IMR-90 (cell line): ENCODE measurements around the gene CAPS2. TPM values are rescaled to one million over a fixed set of nuclear protein-coding genes. Genes with fewer than 3 reads are reported as not detected.

Experiments used
- ATAC-seq: fragments of 200-7000 bp; cut with Tn5 transposase; 2 replicates; pipeline ENCODE4 v1.9.1; 2020; ENCODE audit warnings: low read depth, mild to moderate bottlenecking, moderate library complexity
- BruUV-seq: library from RNA; stranded (reverse); fragments of 400-500 nt; replicated peaks from 2 replicates; lab custom pipeline; 2021; lab: Mats Ljungman, UMichigan
- CTCF ChIA-PET: fragments of 300-600 bp; formaldehyde crosslinking; extraction: SDS; loops from one replicate; lab custom pipeline; 2021; ENCODE audit warnings: antibody characterized with exemption; lab: Yijun Ruan, JAX
- POLR2A ChIA-PET: fragments of 300-600 bp; sonication (Branson Sonifier 250); formaldehyde crosslinking; loops from one replicate; lab custom pipeline; 2022; ENCODE audit warnings: antibody characterized with exemption; ENCODE audit not compliant: unreplicated experiment; lab: Charles Lee
- DNase-seq: peaks from one replicate; pipeline ENCODE4 v3.0.0; 2013
- H2AFZ ChIP-seq: replicated peaks from 2 replicates; pipeline ENCODE3; 2013; ENCODE audit warnings: low read length, mild to moderate bottlenecking; ENCODE audit not compliant: poor library complexity
- H2AK5ac ChIP-seq: 2 replicates; pipeline ENCODE4 v1.6.1; 2013; ENCODE audit warnings: low read depth, low read length, inconsistent platforms
- H2AK9ac ChIP-seq: replicated peaks from 2 replicates; pipeline ENCODE3; 2013; ENCODE audit warnings: mild to moderate bottlenecking, low read depth, low read length, moderate library complexity; ENCODE audit not compliant: poor library complexity
- H2BK120ac ChIP-seq: 2 replicates; pipeline ENCODE4 v1.6.1; 2013; ENCODE audit warnings: low read depth, low read length, inconsistent platforms
- H2BK15ac ChIP-seq: 3 replicates; pipeline ENCODE4 v1.6.1; 2013; ENCODE audit warnings: low read depth, low read length, inconsistent platforms
- H2BK20ac ChIP-seq: 2 replicates; pipeline ENCODE4 v1.6.1; 2013; ENCODE audit warnings: low read depth, mild to moderate bottlenecking, inconsistent platforms, low read length, moderate library complexity
- H2BK5ac ChIP-seq: 2 replicates; pipeline ENCODE4 v1.6.1; 2013; ENCODE audit warnings: mild to moderate bottlenecking, low read depth, low read length, inconsistent platforms; ENCODE audit not compliant: poor library complexity, severe bottlenecking
- H3K14ac ChIP-seq: replicated peaks from 2 replicates; pipeline ENCODE4 v1.6.1; 2013; ENCODE audit warnings: low read depth, low read length, inconsistent platforms
- H3K18ac ChIP-seq: 2 replicates; pipeline ENCODE4 v1.6.1; 2013; ENCODE audit warnings: low read depth, low read length, control low read depth
- H3K23ac ChIP-seq: 2 replicates; pipeline ENCODE4 v1.6.1; 2013; ENCODE audit warnings: low read depth, low read length, inconsistent platforms
- H3K27ac ChIP-seq: 2 replicates; pipeline ENCODE4 v1.5.1; 2013; ENCODE audit warnings: mild to moderate bottlenecking, control low read depth, low read length; ENCODE audit not compliant: insufficient read depth
- H3K27me3 ChIP-seq: 2 replicates; pipeline ENCODE4 v1.6.1; 2013; ENCODE audit warnings: low read length; ENCODE audit not compliant: control insufficient read depth, insufficient read depth
- H3K36me3 ChIP-seq: 2 replicates; pipeline ENCODE4 v1.6.1; 2013; ENCODE audit warnings: low read length, mixed read lengths; ENCODE audit not compliant: control insufficient read depth, insufficient read depth
- H3K4ac ChIP-seq: 2 replicates; pipeline ENCODE4 v1.6.1; 2013; ENCODE audit warnings: low read depth, low read length, inconsistent platforms
- H3K4me1 ChIP-seq: 2 replicates; pipeline ENCODE4 v1.6.1; 2013; ENCODE audit warnings: low read length, mixed read lengths; ENCODE audit not compliant: control insufficient read depth, insufficient read depth
- H3K4me2 ChIP-seq: 2 replicates; pipeline ENCODE4 v1.6.1; 2013; ENCODE audit warnings: low read depth, mild to moderate bottlenecking, control low read depth, low read length, moderate library complexity
- H3K4me3 ChIP-seq: 2 replicates; pipeline ENCODE4 v1.5.1; 2013; ENCODE audit warnings: low read depth, mild to moderate bottlenecking, control low read depth, low read length, moderate library complexity; ENCODE audit not compliant: insufficient read depth
- H3K56ac ChIP-seq: 2 replicates; pipeline ENCODE4 v1.6.1; 2013; ENCODE audit warnings: low read length, inconsistent platforms; ENCODE audit not compliant: insufficient read depth; ENCODE audit errors: extremely low read depth
- H3K79me1 ChIP-seq, 2 experiments: 2 replicates each; pipeline ENCODE4 v1.6.1; 2013; ENCODE audit warnings: low read length in 2 of 2, inconsistent platforms in 1 of 2, low read depth in 1 of 2
- H3K9ac ChIP-seq: 2 replicates; pipeline ENCODE4 v1.6.1; 2013; ENCODE audit warnings: low read depth, low read length, control low read depth
- H3K9me1 ChIP-seq: 2 replicates; pipeline ENCODE4 v1.6.1; 2013; ENCODE audit warnings: low read length, inconsistent platforms; ENCODE audit not compliant: insufficient read depth
- H3K9me3 ChIP-seq: 2 replicates; pipeline ENCODE4 v1.6.1; 2013; ENCODE audit warnings: low read length; ENCODE audit not compliant: control insufficient read depth, insufficient read depth
- H4K20me1 ChIP-seq: 2 replicates; pipeline ENCODE4 v1.6.1; 2013; ENCODE audit warnings: low read length, inconsistent platforms; ENCODE audit not compliant: insufficient read depth
- H4K5ac ChIP-seq: 2 replicates; pipeline ENCODE4 v1.6.1; 2013; ENCODE audit warnings: mild to moderate bottlenecking, low read depth, low read length, control low read depth
- H4K8ac ChIP-seq, 2 experiments: 2 replicates each; pipeline ENCODE4 v1.6.1; 2013; ENCODE audit warnings: low read depth in 2 of 2, low read length in 2 of 2, control low read depth in 1 of 2, inconsistent platforms in 1 of 2
- H4K91ac ChIP-seq: 2 replicates; pipeline ENCODE4 v1.6.1; 2013; ENCODE audit warnings: low read depth, low read length, inconsistent platforms; ENCODE audit not compliant: insufficient read depth
- CHD1 ChIP-seq: IDR thresholded peaks from 2 replicates; pipeline ENCODE4 v1.6.1; 2012; ENCODE audit warnings: low read depth, low read length, improper control_type of control experiment
- MAZ ChIP-seq: IDR thresholded peaks from 2 replicates; pipeline ENCODE4 v1.6.1; 2012; ENCODE audit warnings: low read depth, mild to moderate bottlenecking, low read length, improper control_type of control experiment, moderate library complexity, borderline replicate concordance
- NFE2L2 ChIP-seq: fragments of 150-350 bp; IDR thresholded peaks from 2 replicates; pipeline ENCODE4 v1.6.1; 2016; ENCODE audit warnings: low read depth, mild to moderate bottlenecking, low read length
- RCOR1 ChIP-seq: IDR thresholded peaks from 2 replicates; pipeline ENCODE4 v1.6.1; 2012; ENCODE audit warnings: mild to moderate bottlenecking, low read length, improper control_type of control experiment; ENCODE audit not compliant: insufficient replicate concordance
- RFX5 ChIP-seq: IDR thresholded peaks from 2 replicates; pipeline ENCODE4 v1.8.0; 2012; ENCODE audit warnings: low read depth, mild to moderate bottlenecking, low read length, moderate library complexity
- dilution Hi-C: fragments of 300-500 bp; cut with HindIII; formaldehyde crosslinking; loops from one replicate; pipeline ENCODE4 v1.14.3; 2018; ENCODE audit warnings: low sequenced_read_pairs; ENCODE audit not compliant: unreplicated experiment
- in situ Hi-C: fragments of 300-500 bp; cut with MboI; formaldehyde crosslinking; loops from 3 replicates; pipeline ENCODE4 v1.14.3; 2019; ENCODE audit warnings: low sequenced_read_pairs, inconsistent platforms, mixed read lengths
- intact Hi-C: fragments of 100-400 bp; cut with micrococcal nuclease; formaldehyde crosslinking; loops from 2 replicates; pipeline ENCODE4 v1.10.0; 2022
- polyA plus RNA-seq, 3 experiments: library from polyadenylated mRNA; depleted of rRNA; stranded (reverse); fragments of >200 nt; gene quantifications; 2 replicates each; pipeline ENCODE4 v1.2.3, GENCODE V29; 2012; ENCODE audit warnings: low replicate concordance in 1 of 3
- total RNA-seq: library from RNA; depleted of rRNA; stranded (reverse); fragments of >200 nt; gene quantifications from 2 replicates; pipeline ENCODE4 v1.2.3, GENCODE V29; 2012
- TF ChIP-seq, protein P1 (sequence below): fragments of 150-350 bp; IDR thresholded peaks from 2 replicates; pipeline ENCODE4 v1.6.1; 2016; ENCODE audit warnings: low read depth, mild to moderate bottlenecking, low read length, moderate library complexity, borderline replicate concordance

CAPS2 gene
- total and polyA plus RNA-seq, 2 of the 4 experiments (the other 2 are of a cell fraction): 1.2 to 2.7 TPM

DNA sequence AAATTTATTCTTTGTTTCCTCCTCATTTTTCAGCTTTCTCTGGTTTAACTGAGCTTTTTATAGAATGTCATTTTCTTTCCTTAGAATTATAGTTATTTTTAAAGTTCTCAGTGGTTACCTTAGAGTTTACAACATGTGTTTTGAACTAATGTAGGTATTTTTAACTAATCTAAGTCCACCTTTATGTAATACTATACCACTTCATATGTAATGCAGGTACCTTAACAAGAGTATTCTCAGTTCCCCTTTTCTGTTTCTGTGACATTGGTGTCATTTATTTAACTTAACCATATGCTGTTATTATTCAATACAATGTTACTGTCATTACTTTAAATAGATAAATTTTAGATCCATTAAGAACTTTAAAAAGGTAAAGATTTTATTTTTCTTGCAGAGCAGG is 90.1 kb downstream of the CAPS2 start:
- H3K4me3 ChIP-seq: no peak overlapping the region
- H3K4ac ChIP-seq: no peak overlapping the region
- ATAC-seq: no peak
- H4K8ac ChIP-seq: no peak overlapping the region
- H4K5ac ChIP-seq: no peak overlapping the region
- in situ Hi-C loops: no loop called here
- no peak overlapping the region for H2AK5ac ChIP-seq
- no peaks in the 10 kb centered on the region for H4K20me1 ChIP-seq
- intact Hi-C loops: no loop called here
- H3K4me2 ChIP-seq: no peak overlapping the region
- H3K4me1 ChIP-seq: no peaks in the 10 kb centered on the region
- no peak overlapping the region for H2BK5ac ChIP-seq
- no peaks in the 10 kb centered on the region for H3K36me3 ChIP-seq
- no TSS peak for BruUV-seq
- H3K9me3 ChIP-seq: no peaks in the 10 kb centered on the region
- H3K23ac ChIP-seq: no peak overlapping the region
- no peak overlapping the region for H2BK15ac ChIP-seq
- dilution Hi-C loops: no loop called here
- H3K56ac ChIP-seq: no peak overlapping the region
- no peak for DNase-seq
- H2BK120ac ChIP-seq: no peak overlapping the region
- no peak overlapping the region for H3K18ac ChIP-seq
- H4K91ac ChIP-seq: no peak overlapping the region
- no peak overlapping the region for H3K27ac ChIP-seq
- H2BK20ac ChIP-seq: no peak overlapping the region
- H2AFZ ChIP-seq: no peak overlapping the region
- no peaks in the 10 kb centered on the region for H3K27me3 ChIP-seq
- H2AK9ac ChIP-seq: no peak overlapping the region
- H3K9ac ChIP-seq: no peak overlapping the region
- TF ChIP-seq NFE2L2 (no peak), MAZ (no peak), CHD1 (no peak), RCOR1 (no peak), RFX5 (no peak)
- TF ChIP-seq, protein P1, sequence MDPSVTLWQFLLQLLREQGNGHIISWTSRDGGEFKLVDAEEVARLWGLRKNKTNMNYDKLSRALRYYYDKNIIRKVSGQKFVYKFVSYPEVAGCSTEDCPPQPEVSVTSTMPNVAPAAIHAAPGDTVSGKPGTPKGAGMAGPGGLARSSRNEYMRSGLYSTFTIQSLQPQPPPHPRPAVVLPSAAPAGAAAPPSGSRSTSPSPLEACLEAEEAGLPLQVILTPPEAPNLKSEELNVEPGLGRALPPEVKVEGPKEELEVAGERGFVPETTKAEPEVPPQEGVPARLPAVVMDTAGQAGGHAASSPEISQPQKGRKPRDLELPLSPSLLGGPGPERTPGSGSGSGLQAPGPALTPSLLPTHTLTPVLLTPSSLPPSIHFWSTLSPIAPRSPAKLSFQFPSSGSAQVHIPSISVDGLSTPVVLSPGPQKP: no peak
- ChIA-PET CTCF (no interaction called here), POLR2A (no interaction called here)
- no peak overlapping the region for H3K14ac ChIP-seq
- no peaks in the 10 kb centered on the region for H3K9me1 ChIP-seq
- no peaks in the 10 kb centered on the region for H3K79me1 ChIP-seq
